C1 segment of cervical spinal cord (tissue), 14 donors: Measurements from ENCODE around the gene LRRC75A.

ENCODE experiments used
- DNase-seq, 14 donors: peaks; one replicate each; lab custom pipeline; 2025; lab: John Stamatoyannopoulos, UW

LRRC75A gene

GRCh38 chr17:16494059-16494458, 2.1 kb upstream of the LRRC75A start:
- DNase-seq, result no peak

GRCh38 chr17:16493531-16494046, 1.6 kb upstream of the LRRC75A start:
- DNase-seq, result no peak

GRCh38 chr17:16492613-16493530, 879 bp upstream of the LRRC75A start:
- DNase-seq, result no peak

GRCh38 chr17:16491131-16491702, 776 bp downstream of the LRRC75A start:
- DNase-seq, result no peak

- DNase-seq, result no peak
Measured at GRCh38 chr17:16489431-16489830, 2.6 kb downstream of the LRRC75A start.

GRCh38 chr17:16488968-16489337, 3.0 kb downstream of the LRRC75A start:
- DNase-seq, result no peak

- DNase-seq, result no peak
Measured at GRCh38 chr17:16488186-16488967, 3.6 kb downstream of the LRRC75A start.

GRCh38 chr17:16486373-16487250, 5.4 kb downstream of the LRRC75A start:
- peak in 12 of 14 donors; percentile 17 to 96 (median 43) for DNase-seq

- DNase-seq, result peak in 1 of 14 donors; percentile 28
Measured at GRCh38 chr17:16484445-16485175, 7.4 kb downstream of the LRRC75A start.

- DNase-seq, result no peak
Measured at GRCh38 chr17:16483021-16483645, 8.9 kb downstream of the LRRC75A start.

GRCh38 chr17:16482253-16482652, 9.7 kb downstream of the LRRC75A start:
- DNase-seq, result no peak

- DNase-seq, result no peak
Measured at GRCh38 chr17:16480995-16481394, 11.0 kb downstream of the LRRC75A start.

- no peak for DNase-seq
Measured at GRCh38 chr17:16479264-16479663, 12.7 kb downstream of the LRRC75A start.

- DNase-seq, result no peak
Measured at GRCh38 chr17:16478649-16479048, 13.3 kb downstream of the LRRC75A start.

GRCh38 chr17:16477666-16478065, 14.3 kb downstream of the LRRC75A start:
- no peak for DNase-seq

GRCh38 chr17:16477255-16477654, 14.7 kb downstream of the LRRC75A start:
- no peak for DNase-seq

GRCh38 chr17:16475179-16475704, 16.8 kb downstream of the LRRC75A start:
- DNase-seq, result no peak

GRCh38 chr17:16474012-16474725, 17.8 kb downstream of the LRRC75A start:
- DNase-seq, result no peak
